Kidney glomerular epithelial cell (primary cell): ENCODE data around the gene TECTB.

Source experiments
- DNase-seq: peaks from one replicate; lab custom pipeline; 2025; lab: John Stamatoyannopoulos, UW

The TECTB gene

GRCh38 chr10:112274831-112275230 lies 8.4 kb upstream of the TECTB start:
- DNase-seq, result no peak

GRCh38 chr10:112275512-112276245 lies 7.5 kb upstream of the TECTB start:
- no peak for DNase-seq

DNA sequence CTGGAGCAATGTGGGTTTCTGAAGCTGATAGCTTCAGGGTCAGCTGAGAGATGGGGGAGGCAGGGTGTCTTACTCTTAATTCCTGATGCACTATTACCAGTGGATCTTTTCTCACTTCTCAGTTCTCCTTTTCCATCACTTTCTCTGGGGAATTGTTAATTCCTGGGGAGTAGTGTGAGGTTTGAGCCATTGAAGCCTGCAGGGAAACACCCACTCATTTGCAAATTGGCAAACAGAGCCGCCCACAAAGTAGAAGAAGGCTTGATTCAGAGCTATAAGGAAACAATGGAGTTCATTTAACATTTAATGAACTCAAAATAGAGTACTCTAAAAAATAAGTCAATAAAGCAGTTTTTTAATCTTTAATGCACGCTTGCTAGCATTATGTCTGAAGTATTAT lies 4.3 kb upstream of the TECTB start:
- no peak for DNase-seq

DNA sequence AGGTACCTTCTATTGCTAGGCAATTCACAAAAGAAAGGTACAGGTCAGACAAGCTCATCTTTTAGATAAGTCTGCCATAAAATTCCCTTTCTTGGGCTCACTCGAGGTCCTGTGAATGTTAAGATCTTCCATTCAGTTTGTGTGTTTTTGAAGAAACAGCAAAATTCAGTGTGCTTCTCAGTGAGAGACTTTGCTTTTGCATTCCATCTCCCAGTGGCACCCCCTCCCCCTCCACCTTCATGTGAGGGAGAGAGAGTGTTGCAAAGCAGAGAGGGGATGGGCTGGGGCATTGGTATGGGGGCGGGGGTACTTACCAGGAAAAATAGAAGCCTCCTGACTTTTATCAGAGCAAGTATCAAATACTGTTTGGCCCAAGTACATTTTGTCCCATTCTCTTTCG lies 3.8 kb upstream of the TECTB start:
- DNase-seq, result no peak

DNA sequence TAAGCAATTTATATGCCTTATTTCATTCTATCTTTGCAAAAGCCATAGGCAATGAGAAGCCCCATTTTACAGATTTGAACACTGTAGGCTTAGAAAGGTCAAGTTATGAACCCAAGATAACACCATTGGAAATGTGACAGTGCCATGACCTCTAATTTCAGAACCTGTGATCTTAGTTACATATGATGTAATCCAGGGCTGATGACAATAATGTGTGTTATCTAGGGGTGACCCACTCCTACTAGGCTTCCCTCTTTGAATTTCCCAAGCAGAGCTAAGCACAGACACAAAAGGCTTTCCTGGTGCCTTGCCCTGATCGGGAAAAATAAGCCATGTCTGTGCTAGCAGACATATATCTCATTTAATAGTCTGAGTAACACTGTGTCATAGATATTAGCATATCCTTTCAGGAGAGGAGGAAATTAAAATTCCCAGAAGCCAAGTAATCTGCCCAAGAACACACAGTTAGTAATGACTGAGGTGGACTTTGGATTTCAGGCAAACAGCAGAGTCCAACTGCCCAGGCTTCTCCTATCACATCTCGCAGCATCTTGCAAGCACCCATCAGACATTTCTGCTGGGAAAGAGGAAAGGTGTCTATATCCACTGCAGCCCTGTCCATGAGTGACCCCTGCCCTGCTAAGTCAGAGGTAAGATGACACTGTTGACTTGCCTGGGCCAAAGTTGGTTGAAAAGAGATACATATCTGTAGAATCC lies 2.8 kb upstream of the TECTB start:
- DNase-seq, result no peak

GRCh38 chr10:112282086-112282485 lies 1.1 kb upstream of the TECTB start:
- no peak for DNase-seq

DNA sequence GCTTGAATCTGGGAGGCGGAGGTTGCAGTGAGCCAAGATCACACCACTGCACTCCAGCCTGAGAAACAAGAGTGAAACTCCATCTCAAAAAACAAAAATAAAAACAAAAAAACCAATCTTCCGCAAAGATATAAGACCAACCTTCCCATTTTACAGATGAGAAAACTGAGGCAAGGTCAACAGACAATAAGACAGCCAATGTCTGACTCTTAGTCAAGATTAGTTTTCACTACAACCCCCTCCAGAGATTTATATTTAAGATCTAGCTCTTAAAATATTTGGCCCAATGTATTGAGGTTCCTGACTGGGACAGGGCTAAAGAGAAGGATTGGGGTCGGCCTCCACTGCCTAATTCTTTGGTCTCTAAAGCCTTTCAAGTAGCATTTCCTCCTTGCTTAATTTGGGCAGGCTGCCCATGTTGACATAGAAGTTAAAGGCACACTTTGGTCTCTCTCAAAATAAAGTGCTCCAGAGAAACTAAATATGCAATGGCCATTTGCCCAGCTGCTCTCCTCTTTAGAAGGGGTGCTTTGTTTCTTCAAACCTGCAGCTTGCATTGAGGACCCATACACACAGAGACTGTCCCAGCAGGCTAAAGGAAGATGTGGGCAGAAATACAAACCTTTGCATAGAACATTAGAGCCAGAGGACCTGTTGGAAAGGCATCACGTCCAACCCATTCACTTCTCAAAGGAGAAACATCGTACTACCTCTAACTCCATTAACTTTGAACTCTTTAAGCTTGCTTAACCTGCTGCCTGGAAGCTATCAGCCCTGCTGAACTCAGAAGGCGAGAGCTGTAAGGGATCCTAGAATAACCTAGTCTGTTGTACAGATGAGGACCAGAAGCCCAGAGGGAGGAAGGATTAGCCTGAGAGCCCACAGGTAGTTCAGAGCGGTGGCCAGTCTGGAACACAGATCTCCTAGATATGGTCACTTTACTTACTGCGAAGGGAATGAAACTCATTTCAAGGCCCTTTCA lies 3.9 kb downstream of the TECTB start:
- no peak for DNase-seq

DNA sequence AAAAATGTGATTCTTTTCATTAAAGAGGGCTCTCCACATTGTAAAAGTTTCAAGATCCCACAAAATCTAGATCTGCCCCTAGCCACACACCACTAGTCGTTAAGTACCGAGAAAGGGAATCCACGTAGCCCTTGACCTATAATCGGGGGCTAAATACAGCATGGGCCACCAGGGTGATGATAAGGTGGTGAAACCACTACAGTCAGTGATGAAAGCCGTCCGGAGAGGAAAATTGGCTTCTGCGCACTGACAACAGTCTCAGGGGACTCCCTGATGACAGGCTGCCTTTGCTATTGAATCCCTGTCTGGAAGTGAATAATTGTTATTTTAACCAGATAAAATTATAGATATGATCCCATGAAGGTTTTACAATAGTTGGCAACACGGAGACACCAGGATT lies 4.6 kb downstream of the TECTB start:
- no peak for DNase-seq

GRCh38 chr10:112288486-112288885 lies 5.3 kb downstream of the TECTB start:
- DNase-seq, result no peak

DNA sequence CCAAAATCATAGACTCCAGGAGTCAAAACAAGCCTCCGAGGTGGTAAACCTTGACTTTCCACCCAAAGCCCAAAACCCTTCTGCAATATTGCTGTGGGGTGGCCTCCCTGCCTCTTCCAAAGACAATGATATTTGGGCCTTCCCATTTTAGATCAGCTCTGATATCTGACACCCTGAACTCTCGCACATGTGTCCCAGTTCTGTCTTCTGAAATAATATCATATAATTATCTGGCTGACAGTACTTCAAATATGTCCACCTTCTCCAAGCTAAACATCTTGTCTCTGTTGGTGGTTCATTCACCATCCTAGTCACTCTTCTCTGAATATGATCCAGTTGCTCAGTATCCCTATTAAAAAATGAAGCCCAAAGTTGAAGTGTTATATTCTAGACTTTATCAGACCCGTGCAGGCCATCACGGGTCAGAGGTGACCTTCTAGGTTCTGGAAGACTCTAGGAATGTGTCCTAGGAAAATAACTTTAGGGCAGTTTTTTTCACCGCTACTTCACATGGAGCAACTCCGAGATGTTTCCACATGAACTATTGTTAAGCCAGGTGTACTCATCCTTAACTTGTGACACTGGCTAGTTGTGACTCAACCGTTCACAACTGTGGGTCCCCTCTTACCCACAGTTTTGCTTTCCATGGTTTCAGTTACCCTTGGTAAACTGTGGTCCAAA lies 6.3 kb downstream of the TECTB start:
- DNase-seq, result no peak

- no peak for DNase-seq
Measured at GRCh38 chr10:112290054-112290373, 6.8 kb downstream of the TECTB start.

GRCh38 chr10:112294169-112294568 lies 11.0 kb downstream of the TECTB start:
- no peak for DNase-seq

GRCh38 chr10:112295853-112296830 lies 12.9 kb downstream of the TECTB start:
- no peak for DNase-seq

- no peak for DNase-seq
Measured at GRCh38 chr10:112296908-112297331, 13.7 kb downstream of the TECTB start.

DNA sequence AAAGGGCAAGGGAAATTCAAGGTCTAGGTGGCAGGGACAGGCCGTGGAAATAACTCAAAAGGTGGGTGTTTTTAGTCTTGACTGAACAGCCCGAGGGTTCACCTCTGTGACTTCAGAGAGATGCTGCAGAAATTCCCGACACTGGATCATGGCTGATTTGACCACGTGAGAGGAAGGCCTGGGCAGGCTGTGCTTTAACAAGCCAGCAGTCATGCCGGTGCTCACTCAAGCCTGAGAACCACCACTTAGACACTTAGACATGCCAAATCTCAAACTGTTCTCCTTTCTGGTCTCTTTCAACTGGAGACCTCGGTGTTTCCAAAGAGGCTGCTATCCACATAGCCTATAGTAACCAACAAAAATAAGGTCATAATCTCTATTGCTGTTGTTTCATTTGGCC lies 15.4 kb downstream of the TECTB start:
- DNase-seq, result no peak

DNA sequence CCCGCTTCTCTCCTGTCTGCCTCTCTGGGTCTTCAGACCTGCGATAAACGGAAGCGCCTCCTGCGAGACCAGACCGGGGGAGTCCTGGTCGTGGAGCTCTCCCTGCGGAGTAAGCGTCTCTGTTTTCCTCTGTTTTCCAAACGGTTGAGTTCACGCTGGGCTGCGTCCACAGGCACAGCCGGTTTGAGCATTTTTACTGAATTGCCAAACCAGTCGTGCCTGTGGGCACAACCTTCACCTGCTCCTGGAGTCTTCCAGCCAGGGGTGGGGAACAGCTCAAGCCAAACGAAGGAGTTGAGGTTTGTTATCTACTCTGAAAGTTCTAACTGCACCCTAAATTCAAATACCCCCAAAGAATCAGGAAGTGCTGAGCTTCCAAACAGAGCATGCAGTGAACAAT lies 16.3 kb downstream of the TECTB start:
- no peak for DNase-seq

DNA sequence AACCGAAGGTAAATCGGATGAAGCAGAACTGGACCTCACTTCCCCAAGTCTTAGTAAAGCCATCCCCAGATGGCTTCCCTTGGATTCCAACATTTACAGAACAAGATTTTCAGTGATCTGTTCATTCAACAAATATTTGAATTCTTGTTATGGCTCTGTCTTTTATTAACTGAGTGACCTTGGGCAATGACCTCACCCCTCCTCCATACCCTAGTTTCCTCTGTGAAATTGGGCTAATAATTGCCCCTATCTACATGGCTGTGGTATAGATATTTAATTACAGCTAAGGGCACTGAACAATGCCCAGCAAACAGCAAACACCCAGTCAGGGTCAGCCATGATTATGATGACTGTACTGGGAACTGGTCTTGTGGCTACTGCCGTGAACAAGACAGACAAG lies 19.1 kb downstream of the TECTB start:
- DNase-seq, result no peak

DNA sequence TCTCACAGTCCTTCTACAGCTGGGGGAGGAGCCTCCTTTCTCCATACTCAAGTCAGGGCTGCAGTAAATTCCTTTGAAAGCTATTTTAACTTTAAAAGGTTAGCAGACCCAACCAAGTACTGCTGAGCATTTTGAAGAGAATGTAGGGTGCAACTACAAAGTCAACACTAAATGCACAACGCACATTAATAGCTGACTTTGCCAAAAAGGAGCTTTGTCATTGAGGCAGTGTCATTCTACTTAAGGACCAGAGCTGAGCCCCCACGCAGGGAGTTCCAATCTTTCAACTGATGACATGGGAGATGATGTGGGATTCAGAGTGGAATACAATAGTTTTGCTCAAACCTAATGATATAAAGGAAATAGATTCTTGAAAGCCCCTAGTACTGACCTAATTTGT lies 20.3 kb downstream of the TECTB start:
- no peak for DNase-seq

DNA sequence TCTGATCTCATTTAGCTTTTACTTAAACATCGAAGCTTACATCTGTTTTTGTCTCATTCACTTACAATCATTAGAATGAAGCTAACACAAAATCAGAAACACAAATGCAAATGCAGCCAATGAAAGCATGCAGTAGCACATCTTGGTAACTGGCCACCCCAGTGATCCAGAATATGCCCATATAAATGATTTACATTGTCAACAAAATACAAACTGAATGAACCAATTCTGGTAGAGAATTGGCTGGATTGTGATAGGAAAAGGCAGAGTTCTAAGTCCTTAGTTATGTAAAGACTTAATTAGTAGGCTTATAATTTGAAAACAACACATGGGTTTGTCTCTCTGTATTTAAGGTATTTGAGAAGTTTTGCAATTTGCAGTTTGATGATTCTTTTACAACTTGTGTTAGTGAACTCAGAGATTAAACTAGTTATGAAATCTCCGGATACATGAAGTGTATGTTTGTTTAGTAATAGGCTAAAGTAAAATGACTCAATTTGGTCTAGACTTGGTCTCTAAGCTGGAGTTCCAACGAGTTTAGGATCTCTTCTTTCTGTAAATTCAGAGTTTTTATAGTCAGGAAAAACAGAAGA lies 21.2 kb downstream of the TECTB start:
- DNase-seq, result no peak

DNA sequence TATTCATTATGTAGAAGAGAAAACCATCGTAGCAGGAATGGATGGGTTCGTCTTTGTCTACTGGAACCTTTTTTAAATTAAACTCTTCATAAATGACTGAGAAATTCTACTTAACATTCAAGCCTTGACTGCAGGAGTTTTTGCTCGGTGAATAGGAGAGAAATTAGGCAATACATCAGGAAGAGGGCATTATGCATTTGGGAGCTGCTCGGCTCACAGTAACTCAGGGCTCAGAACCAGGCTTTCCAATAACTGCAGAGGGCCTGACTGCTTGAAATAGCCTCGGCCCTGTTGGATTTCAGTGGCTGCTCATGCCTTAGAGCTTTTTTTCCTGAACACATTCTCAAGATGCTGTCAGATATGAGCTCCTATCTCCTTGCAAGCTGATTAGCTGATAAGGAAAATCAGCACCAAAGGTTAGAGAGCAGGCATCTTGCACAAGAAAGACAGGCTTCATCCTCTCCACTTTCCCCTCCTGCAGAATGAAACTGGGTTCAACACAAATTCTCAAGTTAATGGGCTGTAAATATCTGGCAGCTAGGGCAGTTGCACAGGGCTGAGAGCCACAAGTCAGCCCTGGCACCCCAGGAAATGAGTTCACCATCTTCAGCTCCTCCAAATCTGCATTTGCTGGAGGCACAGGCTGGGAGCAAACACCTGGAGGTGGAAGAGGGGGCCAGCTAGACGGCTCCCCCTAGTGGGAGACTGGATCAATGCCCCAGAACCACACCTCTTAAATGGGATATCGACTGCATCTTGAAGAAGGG lies 24.3 kb downstream of the TECTB start:
- no peak for DNase-seq
